Kidney epithelial cell (primary cell): ENCODE results near the gene KMT2C. TPM values are rescaled to one million over a fixed set of nuclear protein-coding genes. Genes with fewer than 3 reads are reported as not detected.

ENCODE experiments used
- total RNA-seq: library from RNA; depleted of rRNA; stranded (reverse); fragments of >200 nt; gene quantifications from 2 replicates; pipeline ENCODE4 v1.2.3, GENCODE V29; 2015

KMT2C gene
- total RNA-seq, 1 donor from 2014 or later: 29.0 TPM

Other genes with a start within 250 kb of the KMT2C start
- 2.1 and 3.2 TPM in 2 replicates for gene XRCC2, start 240.1 kb upstream of the KMT2C start, total RNA-seq